ENCODE results near the gene WDR27.

The WDR27 gene

DNA sequence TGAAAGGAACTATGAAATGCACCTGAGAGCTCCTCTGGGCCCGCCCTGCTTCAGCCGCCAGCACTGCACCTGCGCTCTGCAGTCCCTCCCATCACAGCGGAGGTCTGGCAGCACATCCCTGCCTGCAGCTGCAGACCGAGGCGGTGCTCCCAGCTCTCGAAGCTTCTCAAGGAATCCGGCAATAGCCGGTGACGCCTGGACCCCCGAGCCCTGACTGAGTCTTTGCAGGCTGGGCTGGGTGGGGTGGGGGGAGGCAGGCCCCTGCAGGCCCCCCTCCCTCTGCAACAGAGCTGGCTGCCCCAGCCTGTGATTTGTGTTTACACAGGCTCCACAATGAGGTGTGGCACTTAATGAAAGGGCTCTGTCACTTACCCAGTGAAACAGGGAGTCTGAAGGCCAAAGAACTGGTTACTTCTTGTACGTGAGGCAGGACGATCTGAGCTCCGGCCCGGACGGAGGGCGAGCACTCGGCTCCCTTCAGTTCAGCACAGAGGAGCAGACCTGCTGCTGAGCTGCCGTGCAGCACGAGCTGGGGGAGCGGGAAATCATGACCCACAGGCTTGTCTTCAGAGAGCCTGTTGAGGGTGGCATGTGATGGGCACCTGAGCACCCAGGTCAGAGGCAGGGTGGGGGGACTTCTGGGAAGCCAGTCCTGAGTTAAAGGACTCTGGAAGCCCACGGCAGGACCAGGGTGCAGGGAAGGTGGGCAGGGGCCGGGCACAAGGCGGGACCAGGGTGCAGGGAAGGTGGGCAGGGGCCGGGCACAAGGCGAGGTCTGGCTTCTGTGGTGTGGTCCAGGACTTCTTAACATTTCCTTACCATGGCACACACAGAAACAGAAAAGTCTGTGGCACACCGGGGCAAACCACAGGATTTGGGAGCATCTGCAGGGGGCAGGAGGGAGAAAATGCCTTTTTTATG, 255.9 kb downstream of the WDR27 start:
- Histone ChIP-seq H4K20me1 (ENCODE audit: insufficient read depth, low read length) (no peaks in the 10 kb centered on the region), H3K27ac (ENCODE audit: low read length) (no peak overlapping the region), H3K4me1 (ENCODE audit: insufficient read depth, low read length) (no peaks in the 10 kb centered on the region), H3K79me2 (ENCODE audit: insufficient read depth, low read length) (no peaks in the 10 kb centered on the region), H3K27me3 (ENCODE audit: insufficient read depth, low read length, poor library complexity) (no peaks in the 10 kb centered on the region), H3K4me3 (ENCODE audit: low read depth in 1 of 2, low read length in 2 of 2) (no peak overlapping the region), H2AFZ (ENCODE audit: low read depth, low read length) (no peak overlapping the region), H3K9ac (ENCODE audit: low read depth, low read length) (no peak overlapping the region), H3K36me3 (ENCODE audit: insufficient read depth, low read length) (no peaks in the 10 kb centered on the region), H3K9me3 (ENCODE audit: insufficient read depth, low read length, severe bottlenecking) (no peaks in the 10 kb centered on the region), H3K4me2 (ENCODE audit: insufficient read depth, low read length) (no peak overlapping the region)
- no peak for DNase-seq
- TF ChIP-seq EZH2 (IDR thresholded peaks at IDR 0.05; ENCODE audit: borderline replicate concordance, low read depth, low read length, severe bottlenecking): no peak
- TF ChIP-seq, protein P1, sequence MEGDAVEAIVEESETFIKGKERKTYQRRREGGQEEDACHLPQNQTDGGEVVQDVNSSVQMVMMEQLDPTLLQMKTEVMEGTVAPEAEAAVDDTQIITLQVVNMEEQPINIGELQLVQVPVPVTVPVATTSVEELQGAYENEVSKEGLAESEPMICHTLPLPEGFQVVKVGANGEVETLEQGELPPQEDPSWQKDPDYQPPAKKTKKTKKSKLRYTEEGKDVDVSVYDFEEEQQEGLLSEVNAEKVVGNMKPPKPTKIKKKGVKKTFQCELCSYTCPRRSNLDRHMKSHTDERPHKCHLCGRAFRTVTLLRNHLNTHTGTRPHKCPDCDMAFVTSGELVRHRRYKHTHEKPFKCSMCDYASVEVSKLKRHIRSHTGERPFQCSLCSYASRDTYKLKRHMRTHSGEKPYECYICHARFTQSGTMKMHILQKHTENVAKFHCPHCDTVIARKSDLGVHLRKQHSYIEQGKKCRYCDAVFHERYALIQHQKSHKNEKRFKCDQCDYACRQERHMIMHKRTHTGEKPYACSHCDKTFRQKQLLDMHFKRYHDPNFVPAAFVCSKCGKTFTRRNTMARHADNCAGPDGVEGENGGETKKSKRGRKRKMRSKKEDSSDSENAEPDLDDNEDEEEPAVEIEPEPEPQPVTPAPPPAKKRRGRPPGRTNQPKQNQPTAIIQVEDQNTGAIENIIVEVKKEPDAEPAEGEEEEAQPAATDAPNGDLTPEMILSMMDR (IDR thresholded peaks at IDR 0.05; ENCODE audit: borderline replicate concordance, extremely low read depth, low read length, poor library complexity, severe bottlenecking): no peak
- no peak for ATAC-seq (ENCODE audit: insufficient read depth, low read depth)

DNA sequence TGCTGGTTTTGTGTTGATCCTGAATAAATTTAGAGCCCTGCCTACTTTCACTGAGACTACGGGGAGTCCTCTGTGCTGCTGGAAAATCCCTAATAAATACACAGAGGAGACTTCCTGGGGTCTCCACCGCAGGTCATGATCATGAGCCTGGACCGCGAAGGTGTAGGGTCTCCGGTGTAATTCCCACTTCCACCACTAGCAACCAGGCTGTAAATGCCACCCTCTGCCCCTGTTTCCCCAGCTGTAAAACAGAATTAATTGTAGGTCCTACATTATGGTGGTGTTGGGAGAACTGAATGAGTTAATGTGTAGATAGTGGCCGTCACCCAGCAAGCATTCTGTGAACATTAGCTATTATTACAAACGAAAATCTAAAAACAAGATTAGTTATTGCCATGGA, 256.6 kb downstream of the WDR27 start:
- Histone ChIP-seq H3K27ac (ENCODE audit: low read length) (no peak overlapping the region), H3K79me2 (ENCODE audit: insufficient read depth, low read length) (no peaks in the 10 kb centered on the region), H3K9me3 (ENCODE audit: insufficient read depth, low read length, severe bottlenecking) (no peaks in the 10 kb centered on the region), H3K27me3 (ENCODE audit: insufficient read depth, low read length, poor library complexity) (no peaks in the 10 kb centered on the region), H3K4me2 (ENCODE audit: insufficient read depth, low read length) (no peak overlapping the region), H2AFZ (ENCODE audit: low read depth, low read length) (no peak overlapping the region), H3K4me1 (ENCODE audit: insufficient read depth, low read length) (no peaks in the 10 kb centered on the region), H4K20me1 (ENCODE audit: insufficient read depth, low read length) (no peaks in the 10 kb centered on the region), H3K9ac (ENCODE audit: low read depth, low read length) (no peak overlapping the region), H3K4me3 (ENCODE audit: low read depth in 1 of 2, low read length in 2 of 2) (no peak overlapping the region), H3K36me3 (ENCODE audit: insufficient read depth, low read length) (no peaks in the 10 kb centered on the region)
- no peak for TF ChIP-seq EZH2 (IDR thresholded peaks at IDR 0.05; ENCODE audit: borderline replicate concordance, low read depth, low read length, severe bottlenecking)
- TF ChIP-seq, protein P1 (IDR thresholded peaks at IDR 0.05; ENCODE audit: borderline replicate concordance, extremely low read depth, low read length, poor library complexity, severe bottlenecking): peak; percentile 37
- DNase-seq (no peak), ATAC-seq (ENCODE audit: insufficient read depth, low read depth) (no peak)

DNA sequence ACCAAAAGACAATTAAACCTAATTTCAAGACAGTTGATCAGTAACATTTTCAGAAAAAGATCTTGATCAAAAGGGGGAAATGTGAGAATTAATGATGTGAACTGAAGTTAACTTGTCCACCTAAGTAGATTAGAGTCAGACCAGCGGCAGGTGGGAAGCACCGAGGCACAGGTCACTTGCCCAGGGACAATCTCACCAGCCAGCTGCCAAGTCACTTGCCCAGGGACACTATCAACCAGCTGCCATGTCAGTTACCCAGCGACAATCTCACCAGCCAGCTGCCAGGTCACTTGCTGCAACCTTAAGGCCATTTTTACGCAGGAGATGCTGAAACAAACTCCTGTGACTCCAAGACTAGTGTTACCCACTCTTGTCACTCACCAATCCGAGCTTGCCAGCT, 260.5 kb downstream of the WDR27 start:
- Histone ChIP-seq H3K9me3 (ENCODE audit: insufficient read depth, low read length, severe bottlenecking) (no peaks in the 10 kb centered on the region), H3K4me3 (ENCODE audit: low read depth in 1 of 2, low read length in 2 of 2) (no peak overlapping the region), H2AFZ (ENCODE audit: low read depth, low read length) (no peak overlapping the region), H3K4me2 (ENCODE audit: insufficient read depth, low read length) (no peak overlapping the region), H3K27ac (ENCODE audit: low read length) (no peak overlapping the region), H4K20me1 (ENCODE audit: insufficient read depth, low read length) (no peaks in the 10 kb centered on the region), H3K36me3 (ENCODE audit: insufficient read depth, low read length) (no peaks in the 10 kb centered on the region), H3K9ac (ENCODE audit: low read depth, low read length) (no peak overlapping the region), H3K27me3 (ENCODE audit: insufficient read depth, low read length, poor library complexity) (no peaks in the 10 kb centered on the region), H3K79me2 (ENCODE audit: insufficient read depth, low read length) (no peaks in the 10 kb centered on the region), H3K4me1 (ENCODE audit: insufficient read depth, low read length) (no peaks in the 10 kb centered on the region)
- TF ChIP-seq EZH2 (IDR thresholded peaks at IDR 0.05; ENCODE audit: borderline replicate concordance, low read depth, low read length, severe bottlenecking): no peak
- TF ChIP-seq, protein P1 (IDR thresholded peaks at IDR 0.05; ENCODE audit: borderline replicate concordance, extremely low read depth, low read length, poor library complexity, severe bottlenecking): no peak
- ATAC-seq (ENCODE audit: insufficient read depth, low read depth) (no peak), DNase-seq (no peak)

All from DND-41 (cell line).